Loucy (cell line): Measurements from ENCODE around the gene FKBP5.

Source experiments
- H2AFZ ChIP-seq: fragments of 200-600 bp; sonication (generic); 2 replicates; pipeline ENCODE4 v1.6.0; 2016; ENCODE audit warnings: antibody characterized with exemption, mild to moderate bottlenecking, low read length, moderate library complexity
- H3F3A ChIP-seq: fragments of 200-600 bp; 2 replicates; pipeline ENCODE4 v1.6.0; 2016; ENCODE audit warnings: antibody characterized with exemption, low read depth, mild to moderate bottlenecking
- H3K27me3 ChIP-seq: fragments of 200-600 bp; sonication (generic); 2 replicates; pipeline ENCODE4 v1.6.1; 2014; ENCODE audit warnings: low read length, mild to moderate bottlenecking; ENCODE audit not compliant: insufficient read depth, poor library complexity, severe bottlenecking
- H3K36me3 ChIP-seq: fragments of 200-600 bp; sonication (generic); 2 replicates; pipeline ENCODE4 v1.6.1; 2016; ENCODE audit warnings: low read length; ENCODE audit not compliant: insufficient read depth
- H3K4me1 ChIP-seq: fragments of 200-600 bp; sonication (generic); 2 replicates; pipeline ENCODE4 v1.5.1; 2014; ENCODE audit warnings: low read length, mild to moderate bottlenecking; ENCODE audit not compliant: insufficient read depth, poor library complexity, severe bottlenecking
- H3K4me2 ChIP-seq: fragments of 200-600 bp; sonication (generic); 2 replicates; pipeline ENCODE4 v1.6.0; 2014; ENCODE audit warnings: antibody characterized with exemption, low read length, low read depth, mild to moderate bottlenecking; ENCODE audit not compliant: poor library complexity, severe bottlenecking
- H3K4me3 ChIP-seq: fragments of 200-600 bp; sonication (generic); 2 replicates; pipeline ENCODE4 v1.5.1; 2014; ENCODE audit warnings: low read length, mild to moderate bottlenecking, mixed read lengths; ENCODE audit not compliant: poor library complexity, severe bottlenecking
- H3K79me2 ChIP-seq: fragments of 200-600 bp; sonication (generic); 2 replicates; pipeline ENCODE4 v1.6.1; 2014; ENCODE audit warnings: low read length; ENCODE audit not compliant: insufficient read depth
- H3K9ac ChIP-seq: fragments of 200-600 bp; sonication (generic); 2 replicates; pipeline ENCODE4 v1.6.0; 2014; ENCODE audit warnings: mild to moderate bottlenecking, low read depth, low read length, moderate library complexity; ENCODE audit not compliant: poor library complexity, severe bottlenecking
- H3K9me2 ChIP-seq: fragments of 200-600 bp; sonication (generic); replicated peaks from 2 replicates; pipeline ENCODE4 v1.6.1; 2016; ENCODE audit warnings: low read depth, low read length, mixed read lengths
- H3K9me3 ChIP-seq: fragments of 200-600 bp; sonication (generic); 2 replicates; pipeline ENCODE4 v1.6.1; 2014; ENCODE audit warnings: mild to moderate bottlenecking, antibody characterized with exemption, low read length, low read depth; ENCODE audit not compliant: insufficient read depth
- H4K20me1 ChIP-seq: fragments of 200-600 bp; sonication (generic); 2 replicates; pipeline ENCODE4 v1.6.0; 2014; ENCODE audit warnings: antibody characterized with exemption, low read length, mild to moderate bottlenecking; ENCODE audit not compliant: insufficient read depth, poor library complexity, severe bottlenecking
- CTCF ChIP-seq: fragments of 200-600 bp; sonication (generic); conservative IDR thresholded peaks from 2 replicates; pipeline ENCODE4 v1.5.1; 2014; ENCODE audit warnings: mild to moderate bottlenecking, antibody characterized with exemption, low read length
- EZH2phosphoT487 ChIP-seq: fragments of 200-600 bp; IDR thresholded peaks from 2 replicates; pipeline ENCODE4 v1.6.1; 2018; ENCODE audit warnings: antibody characterized with exemption, mild to moderate bottlenecking, moderate library complexity, borderline replicate concordance

The FKBP5 gene

GRCh38 chr6:35620706-35621105, 68.0 kb downstream of the FKBP5 start:
- no peak for TF ChIP-seq EZH2phosphoT487
- no peak for TF ChIP-seq CTCF

GRCh38 chr6:35613762-35614161, 75.0 kb downstream of the FKBP5 start:
- Histone ChIP-seq H3K79me2 (no peaks in the 10 kb centered on the region), H2AFZ (no peak overlapping the region), H3K36me3 (peaks cover 90% of the 10 kb centered on the region), H4K20me1 (no peaks in the 10 kb centered on the region), H3K4me3 (no peak overlapping the region), H3K4me1 (no peaks in the 10 kb centered on the region), H3F3A (no peaks in the 10 kb centered on the region), H3K9ac (no peak overlapping the region), H3K27me3 (no peaks in the 10 kb centered on the region), H3K9me2 (no peaks in the 10 kb centered on the region), H3K4me2 (no peak overlapping the region), H3K9me3 (no peaks in the 10 kb centered on the region)
- TF ChIP-seq CTCF = no peak
- no peak for TF ChIP-seq EZH2phosphoT487

More at GRCh38 chr6:35620706-35621105, 68.0 kb downstream of the FKBP5 start:
- Histone ChIP-seq H3K4me3 (no peak overlapping the region), H3K9ac (no peak overlapping the region), H3K79me2 (0 out of 2 replicates have a peak, but pooled peaks cover 3% of the 10 kb centered on the region), H3K4me2 (no peak overlapping the region), H3F3A (no peaks in the 10 kb centered on the region), H3K27me3 (no peaks in the 10 kb centered on the region), H3K36me3 (peaks cover 72% of the 10 kb centered on the region), H3K4me1 (no peaks in the 10 kb centered on the region), H4K20me1 (no peaks in the 10 kb centered on the region), H3K9me2 (no peaks in the 10 kb centered on the region), H3K9me3 (no peaks in the 10 kb centered on the region), H2AFZ (no peak overlapping the region)

GRCh38 chr6:35611240-35611639, 77.5 kb downstream of the FKBP5 start:
- Histone ChIP-seq H2AFZ (no peak overlapping the region), H3K4me2 (no peak overlapping the region), H3F3A (no peaks in the 10 kb centered on the region), H4K20me1 (no peaks in the 10 kb centered on the region), H3K79me2 (no peaks in the 10 kb centered on the region), H3K9me2 (no peaks in the 10 kb centered on the region), H3K36me3 (peaks cover 83% of the 10 kb centered on the region), H3K27me3 (no peaks in the 10 kb centered on the region), H3K4me1 (no peaks in the 10 kb centered on the region), H3K9ac (no peak overlapping the region), H3K9me3 (no peaks in the 10 kb centered on the region), H3K4me3 (no peak overlapping the region)
- TF ChIP-seq CTCF (no peak), EZH2phosphoT487 (no peak)
